ENCODE measurements around the gene CAMSAP2.

- TF ChIP-seq CTCF (conservative IDR thresholded peaks at IDR 0.05) = no peak
- TF ChIP-seq ZFX (IDR thresholded peaks at IDR 0.05) = no peak
Measured at GRCh38 chr1:200694738-200695137, 44.0 kb upstream of the CAMSAP2 start.
